Spleen (tissue), 7 donors: ENCODE results near the gene ADORA2A.

Experiments used
- POLR2AphosphoS5 ChIP-seq, 3 donors: sonication (generic); formaldehyde crosslinking; IDR thresholded peaks; one replicate each; pipeline ENCODE4 v1.5.1; 2017; ENCODE audit warnings: antibody characterized with exemption in 3 of 3
- TF ChIP-seq, protein P1 (sequence below), 11 experiments: fragments of 200-600 bp in 7 of 11; fragments of 450-650 bp in 4 of 11; sonication (generic) in 4 of 11; IDR thresholded peaks in 8 of 11; conservative IDR thresholded peaks in 3 of 11; 1 replicate in 7 of 11; 2 replicates in 4 of 11; pipeline versions ENCODE4 v1.4.0 to v1.8.0; 2016 to 2021; ENCODE audit warnings: antibody characterized with exemption in 11 of 11, inconsistent platforms in 4 of 11, mild to moderate bottlenecking in 1 of 11
- donor health status: DM: no; HTN: no; CAD: no; lungs with moderate emphysema.
- donor health status: DM: no; HTN: no; CAD: no.
- donor health status: DM: no; HTN: no; CAD: no.

DNA sequence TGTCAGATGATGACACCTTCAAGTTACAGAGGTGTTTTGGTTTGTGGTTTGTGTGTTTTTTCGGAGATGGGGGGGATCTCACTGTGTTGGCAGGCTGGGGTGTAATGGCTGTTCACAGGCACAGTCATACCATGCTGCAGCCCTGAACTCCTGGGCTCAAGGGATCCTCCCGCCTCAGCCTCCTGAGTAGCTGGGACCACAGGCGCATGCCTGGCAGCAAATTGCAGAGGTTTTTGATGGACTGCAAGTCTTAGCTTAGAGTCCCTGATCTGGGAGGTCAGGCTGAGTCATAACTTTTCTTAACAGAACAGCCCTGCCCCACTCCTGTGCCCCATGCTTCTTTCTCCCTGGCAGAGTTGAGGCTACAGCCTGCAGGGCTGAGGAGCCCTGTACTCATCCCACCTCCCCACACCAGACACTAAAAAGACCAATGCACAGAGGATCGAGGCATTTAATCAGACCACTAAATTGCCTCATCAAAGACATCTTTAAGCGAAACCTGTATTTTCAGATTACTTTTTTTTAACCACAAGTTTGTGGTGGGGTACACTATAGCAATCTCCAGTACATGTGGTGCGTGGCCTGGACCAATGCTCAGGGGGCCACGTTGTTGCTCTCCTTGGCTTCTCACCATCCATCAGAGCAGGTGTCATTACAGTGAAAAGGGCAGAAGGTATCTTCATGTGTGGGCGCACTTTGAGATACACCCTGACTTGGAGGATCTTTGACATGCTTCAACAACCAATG is 17.1 kb upstream of the ADORA2A start:
- TF ChIP-seq, protein P1, sequence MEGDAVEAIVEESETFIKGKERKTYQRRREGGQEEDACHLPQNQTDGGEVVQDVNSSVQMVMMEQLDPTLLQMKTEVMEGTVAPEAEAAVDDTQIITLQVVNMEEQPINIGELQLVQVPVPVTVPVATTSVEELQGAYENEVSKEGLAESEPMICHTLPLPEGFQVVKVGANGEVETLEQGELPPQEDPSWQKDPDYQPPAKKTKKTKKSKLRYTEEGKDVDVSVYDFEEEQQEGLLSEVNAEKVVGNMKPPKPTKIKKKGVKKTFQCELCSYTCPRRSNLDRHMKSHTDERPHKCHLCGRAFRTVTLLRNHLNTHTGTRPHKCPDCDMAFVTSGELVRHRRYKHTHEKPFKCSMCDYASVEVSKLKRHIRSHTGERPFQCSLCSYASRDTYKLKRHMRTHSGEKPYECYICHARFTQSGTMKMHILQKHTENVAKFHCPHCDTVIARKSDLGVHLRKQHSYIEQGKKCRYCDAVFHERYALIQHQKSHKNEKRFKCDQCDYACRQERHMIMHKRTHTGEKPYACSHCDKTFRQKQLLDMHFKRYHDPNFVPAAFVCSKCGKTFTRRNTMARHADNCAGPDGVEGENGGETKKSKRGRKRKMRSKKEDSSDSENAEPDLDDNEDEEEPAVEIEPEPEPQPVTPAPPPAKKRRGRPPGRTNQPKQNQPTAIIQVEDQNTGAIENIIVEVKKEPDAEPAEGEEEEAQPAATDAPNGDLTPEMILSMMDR (IDR thresholded peaks at IDR 0.05 in 8 of 11, conservative IDR thresholded peaks at IDR 0.05 in 3 of 11), result no peak
- no peak for TF ChIP-seq POLR2AphosphoS5 (IDR thresholded peaks at IDR 0.05)
